ENCODE measurements around the gene EIF3J.
A peak's percentile ranks its signal among the peaks of the same experiment; 100 is the strongest.
"Not testable (repeated sequence)": the region's sequence is repeated elsewhere in the genome, so short reads cannot be mapped to it uniquely, and the experiment has no call there.

Gene EIF3J

DNA sequence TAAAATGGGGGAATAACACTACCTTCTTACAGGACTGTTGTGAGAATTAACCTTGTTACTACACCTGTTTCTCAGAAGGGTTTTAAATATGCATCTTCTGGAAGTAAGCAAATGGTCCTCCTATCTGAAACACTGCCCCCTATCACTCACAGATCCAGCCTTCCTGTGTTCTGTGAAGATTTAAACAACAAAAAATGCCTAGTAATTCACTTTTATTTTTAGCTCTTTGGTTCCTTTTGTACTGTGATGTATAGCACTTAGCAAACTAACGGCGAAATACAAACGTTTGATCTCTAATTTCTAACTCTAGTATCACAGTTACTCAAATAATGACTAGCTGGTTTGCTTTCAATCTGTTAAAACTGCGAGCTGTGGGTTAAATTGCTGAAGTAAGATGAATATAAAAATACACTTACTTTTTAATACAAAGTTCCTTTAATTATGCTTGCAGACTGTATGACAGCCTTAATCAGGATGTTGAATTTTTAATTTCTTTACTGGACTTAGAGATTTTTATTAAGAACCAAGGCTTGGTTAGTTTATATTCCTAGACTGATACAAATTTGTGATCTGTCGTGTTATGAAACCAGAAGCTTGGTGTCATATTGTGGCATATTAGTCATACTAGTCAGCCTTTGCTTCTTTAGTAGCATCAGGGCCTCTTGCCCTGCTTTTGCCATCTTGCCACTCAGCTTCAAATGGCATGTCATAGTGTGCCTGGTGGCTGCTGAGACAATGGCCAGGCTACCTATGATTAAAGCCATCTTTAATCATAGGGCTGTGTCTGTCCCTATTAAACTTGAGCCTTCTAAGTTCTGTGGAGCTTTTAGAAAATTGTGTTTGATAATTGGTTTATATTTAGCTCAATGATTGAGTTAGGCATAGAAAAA is 9.2 kb downstream of the EIF3J start:
- Histone ChIP-seq H3K27ac (no peak overlapping the region), H3K9me3 (no peaks in the 10 kb centered on the region), H3K4me1 (ENCODE audit: control insufficient read depth in 1 of 2, insufficient read depth in 1 of 2, low read depth in 1 of 2, low read length in 1 of 2) (peaks cover 0 to 6% of the 10 kb centered on the region in 2 experiments), H3K36me3 (peaks cover 10% of the 10 kb centered on the region), H3K4me3 (ENCODE audit: low read depth in 1 of 2, low read length in 1 of 2) (no peak overlapping the region), H3K27me3 (no peaks in the 10 kb centered on the region)
- TF ChIP-seq, protein P1, sequence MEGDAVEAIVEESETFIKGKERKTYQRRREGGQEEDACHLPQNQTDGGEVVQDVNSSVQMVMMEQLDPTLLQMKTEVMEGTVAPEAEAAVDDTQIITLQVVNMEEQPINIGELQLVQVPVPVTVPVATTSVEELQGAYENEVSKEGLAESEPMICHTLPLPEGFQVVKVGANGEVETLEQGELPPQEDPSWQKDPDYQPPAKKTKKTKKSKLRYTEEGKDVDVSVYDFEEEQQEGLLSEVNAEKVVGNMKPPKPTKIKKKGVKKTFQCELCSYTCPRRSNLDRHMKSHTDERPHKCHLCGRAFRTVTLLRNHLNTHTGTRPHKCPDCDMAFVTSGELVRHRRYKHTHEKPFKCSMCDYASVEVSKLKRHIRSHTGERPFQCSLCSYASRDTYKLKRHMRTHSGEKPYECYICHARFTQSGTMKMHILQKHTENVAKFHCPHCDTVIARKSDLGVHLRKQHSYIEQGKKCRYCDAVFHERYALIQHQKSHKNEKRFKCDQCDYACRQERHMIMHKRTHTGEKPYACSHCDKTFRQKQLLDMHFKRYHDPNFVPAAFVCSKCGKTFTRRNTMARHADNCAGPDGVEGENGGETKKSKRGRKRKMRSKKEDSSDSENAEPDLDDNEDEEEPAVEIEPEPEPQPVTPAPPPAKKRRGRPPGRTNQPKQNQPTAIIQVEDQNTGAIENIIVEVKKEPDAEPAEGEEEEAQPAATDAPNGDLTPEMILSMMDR (IDR thresholded peaks at IDR 0.05) = no peak

DNA sequence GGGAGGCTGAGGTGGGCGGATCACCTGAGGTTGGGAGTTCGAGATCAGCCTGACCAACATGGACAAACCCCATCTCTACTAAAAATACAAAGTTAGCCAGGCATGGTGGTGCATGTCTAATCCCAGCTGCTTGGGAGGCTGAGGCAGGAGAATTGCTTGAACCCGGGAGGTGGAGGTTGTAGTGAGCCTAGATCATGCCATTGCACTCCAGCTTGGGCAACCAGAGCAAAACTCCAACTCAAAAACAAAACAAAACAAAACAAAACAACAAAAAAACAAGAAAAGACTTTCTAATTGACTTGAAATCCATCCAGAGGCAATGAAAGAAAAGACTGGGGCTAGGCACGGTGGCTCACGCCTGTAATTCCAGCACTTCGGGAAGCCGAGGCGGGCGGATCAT is 12.2 kb downstream of the EIF3J start:
- not testable (repeated sequence) for H3K4me1 ChIP-seq (ENCODE audit: control insufficient read depth in 1 of 2, insufficient read depth in 1 of 2, low read depth in 1 of 2, low read length in 1 of 2); H3K9me3 ChIP-seq
- peaks cover 36% of the 10 kb centered on the region for H3K36me3 ChIP-seq

DNA sequence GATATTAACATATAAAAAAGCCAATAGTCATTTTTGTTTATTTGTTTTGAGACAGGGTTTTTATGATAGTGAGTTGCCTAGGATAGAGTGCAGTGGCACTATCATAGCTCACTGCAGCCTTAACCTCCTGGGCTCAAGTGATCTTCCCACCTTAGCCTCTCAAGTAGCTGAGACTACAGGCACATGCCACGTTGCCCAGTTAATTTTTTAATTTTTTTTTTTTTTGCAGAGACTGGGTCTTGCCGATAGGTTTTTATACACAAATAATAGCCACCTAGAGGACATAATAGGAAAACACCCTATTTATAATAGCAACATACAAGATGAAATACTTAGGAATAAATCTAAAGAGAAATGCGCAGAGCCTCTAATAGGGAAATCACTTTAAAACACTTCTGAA is 13.3 kb downstream of the EIF3J start:
- TF ChIP-seq, protein P1 (IDR thresholded peaks at IDR 0.05) = no peak
- no peaks in the 10 kb centered on the region for H3K4me1 ChIP-seq (ENCODE audit: control insufficient read depth in 1 of 2, insufficient read depth in 1 of 2, low read depth in 1 of 2, low read length in 1 of 2)

More for the DNA sequence above, 12.2 kb downstream of the EIF3J start:
- not testable (repeated sequence) for H3K27ac ChIP-seq; H3K4me3 ChIP-seq (ENCODE audit: low read depth in 1 of 2, low read length in 1 of 2); H3K27me3 ChIP-seq

DNA sequence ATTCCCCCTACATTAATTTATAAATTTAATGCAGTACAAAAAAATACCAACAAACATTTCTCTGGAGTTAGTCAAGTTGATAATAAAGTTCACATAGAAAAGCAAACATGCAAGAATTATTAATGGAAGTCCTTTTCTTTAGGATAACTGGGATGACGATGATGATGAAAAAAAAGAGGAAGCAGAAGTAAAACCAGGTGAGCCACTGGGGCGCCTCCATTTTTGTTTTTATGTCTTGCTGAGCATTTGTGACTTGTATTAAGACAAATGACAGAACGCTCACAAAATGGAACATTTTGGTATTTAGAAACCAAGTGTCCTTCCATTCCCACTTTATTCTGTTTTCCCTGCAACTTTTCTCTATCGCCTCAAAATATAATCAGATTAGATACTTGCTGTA is 13.8 kb downstream of the EIF3J start:
- peak overlapping the region; percentile 6 for H3K27ac ChIP-seq

More for the DNA sequence above, 13.3 kb downstream of the EIF3J start:
- no peak overlapping the region for H3K4me3 ChIP-seq (ENCODE audit: low read depth in 1 of 2, low read length in 1 of 2)
- H3K36me3 ChIP-seq = peaks cover 46% of the 10 kb centered on the region
- no peak overlapping the region for H3K27ac ChIP-seq
- H3K27me3 ChIP-seq = no peaks in the 10 kb centered on the region
- no peaks in the 10 kb centered on the region for H3K9me3 ChIP-seq

DNA sequence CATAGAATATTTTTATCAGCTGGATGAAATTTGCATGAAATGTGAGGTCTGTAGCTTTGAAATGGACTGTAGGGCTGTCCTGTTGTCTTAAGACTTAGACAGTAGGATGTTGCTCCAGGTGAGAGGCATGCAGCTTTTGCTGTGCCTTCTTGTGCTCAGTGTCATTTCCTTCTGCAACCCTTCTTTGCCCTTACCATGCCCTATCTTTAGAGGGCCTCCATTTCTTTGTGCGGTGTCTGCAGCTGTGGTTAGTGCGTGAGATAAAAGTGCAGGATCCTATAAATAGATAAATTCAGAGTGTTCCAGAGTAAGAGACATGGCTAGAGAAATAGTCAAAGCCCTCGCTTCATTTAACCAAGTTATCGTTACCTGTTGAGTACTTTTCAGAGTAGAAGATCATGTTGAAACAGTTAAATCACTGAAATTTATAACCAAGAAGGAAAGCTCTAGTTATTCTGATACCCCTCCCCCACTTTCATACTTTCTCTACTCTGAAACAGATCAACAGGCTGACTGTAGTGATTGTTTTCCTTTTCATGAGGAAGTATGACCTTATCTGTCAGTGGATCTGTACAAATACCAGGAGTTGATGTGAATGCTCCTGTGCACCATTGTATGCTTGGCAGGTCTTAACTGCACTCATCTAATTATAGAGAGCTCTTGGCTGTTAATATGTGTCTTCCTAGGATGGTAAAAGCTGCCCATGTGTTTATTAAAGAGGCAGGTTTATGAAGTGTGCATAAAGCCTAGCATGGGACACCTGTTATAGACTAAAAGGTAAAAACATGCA is 18.2 kb downstream of the EIF3J start:
- Histone ChIP-seq H3K27ac (no peak overlapping the region), H3K36me3 (peaks cover 84% of the 10 kb centered on the region), H3K4me1 (ENCODE audit: control insufficient read depth in 1 of 2, insufficient read depth in 1 of 2, low read depth in 1 of 2, low read length in 1 of 2) (no peaks in the 10 kb centered on the region), H3K27me3 (no peaks in the 10 kb centered on the region), H3K9me3 (no peaks in the 10 kb centered on the region), H3K4me3 (ENCODE audit: low read depth in 1 of 2, low read length in 1 of 2) (no peak overlapping the region)
- TF ChIP-seq, protein P1 (IDR thresholded peaks at IDR 0.05) = no peak

More for the DNA sequence above, 13.8 kb downstream of the EIF3J start:
- Histone ChIP-seq H3K4me3 (ENCODE audit: low read depth in 1 of 2, low read length in 1 of 2) (no peak overlapping the region), H3K9me3 (no peaks in the 10 kb centered on the region), H3K36me3 (peaks cover 50% of the 10 kb centered on the region), H3K27me3 (no peaks in the 10 kb centered on the region), H3K4me1 (ENCODE audit: control insufficient read depth in 1 of 2, insufficient read depth in 1 of 2, low read depth in 1 of 2, low read length in 1 of 2) (no peaks in the 10 kb centered on the region)
- TF ChIP-seq, protein P1 (IDR thresholded peaks at IDR 0.05) = no peak

DNA sequence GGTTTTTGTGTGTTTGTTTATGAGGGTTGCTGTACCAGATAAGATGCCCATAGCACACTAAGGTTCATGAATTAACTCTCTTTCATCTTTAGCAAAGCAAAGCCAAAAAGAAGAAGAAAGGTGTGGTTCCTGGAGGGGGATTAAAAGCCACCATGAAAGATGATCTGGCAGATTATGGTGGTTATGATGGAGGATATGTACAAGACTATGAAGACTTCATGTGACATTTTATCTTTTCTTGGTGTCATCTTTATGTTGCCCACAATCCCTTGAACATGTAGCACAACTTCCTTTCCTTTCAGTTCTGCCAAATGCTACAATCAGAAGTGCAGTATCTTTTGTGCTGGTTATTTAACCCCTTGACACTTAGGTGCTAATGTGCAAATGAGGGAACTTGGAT is 24.0 kb downstream of the EIF3J start:
- not testable (repeated sequence) for H3K9me3 ChIP-seq; H3K4me1 ChIP-seq (ENCODE audit: control insufficient read depth in 1 of 2, insufficient read depth in 1 of 2, low read depth in 1 of 2, low read length in 1 of 2); H3K27me3 ChIP-seq; H3K4me3 ChIP-seq (ENCODE audit: low read depth in 1 of 2, low read length in 1 of 2); H3K27ac ChIP-seq
- H3K36me3 ChIP-seq = peaks cover 100% of the 10 kb centered on the region
